GM12878 (cell line): Measurements from ENCODE around the gene TFPI2.

Experiments used
- ASH2L ChIP-seq: fragments of 300-600, 200-600 bp; sonication (generic); IDR thresholded peaks from 2 replicates; pipeline ENCODE4 v1.6.1; 2017; ENCODE audit warnings: low read depth, mild to moderate bottlenecking, borderline replicate concordance
- ATF3 ChIP-seq: IDR thresholded peaks from 2 replicates; pipeline ENCODE4 v1.6.1; 2011; ENCODE audit warnings: low read depth, mild to moderate bottlenecking, low read length, moderate library complexity, borderline replicate concordance; ENCODE audit errors: extremely low read depth
- CTCF ChIP-seq, 3 experiments: IDR thresholded peaks in 2 of 3; conservative IDR thresholded peaks in 1 of 3; 2 replicates each; pipeline ENCODE4 v1.5.1; 2011; ENCODE audit warnings: low read depth in 3 of 3, low read length in 3 of 3, mild to moderate bottlenecking in 3 of 3, control low read depth in 2 of 3, moderate library complexity in 2 of 3, inconsistent platforms in 1 of 3, mixed read lengths in 1 of 3; ENCODE audit not compliant: control insufficient read depth in 2 of 3, insufficient read depth in 1 of 3; ENCODE audit errors: extremely low read depth in 1 of 3
- EZH2 ChIP-seq: IDR thresholded peaks from 2 replicates; pipeline ENCODE4 v1.6.1; 2012; ENCODE audit warnings: low read depth, mild to moderate bottlenecking, control low read depth, inconsistent platforms, low read length, borderline replicate concordance; ENCODE audit not compliant: control insufficient read depth
- POLR2AphosphoS5 ChIP-seq: IDR thresholded peaks from 2 replicates; pipeline ENCODE4 v1.6.1; 2011; ENCODE audit warnings: mild to moderate bottlenecking, low read length, inconsistent platforms
- RAD21 ChIP-seq: IDR thresholded peaks from 2 replicates; pipeline ENCODE4 v1.6.1; 2011; ENCODE audit warnings: mild to moderate bottlenecking, low read depth, low read length, moderate library complexity; ENCODE audit not compliant: insufficient read depth
- TF ChIP-seq, protein P1 (sequence below): IDR thresholded peaks from 2 replicates; pipeline ENCODE4 v1.6.1; 2011; ENCODE audit warnings: low read depth, low read length, improper control_type of control experiment, borderline replicate concordance

- no peak for TF ChIP-seq ATF3
- no peak for TF ChIP-seq CTCF (IDR thresholded peaks at IDR 0.05 in 2 of 3, conservative IDR thresholded peaks at IDR 0.05 in 1 of 3; ENCODE audit: control insufficient read depth in 2 of 3, extremely low read depth in 1 of 3, insufficient read depth in 1 of 3, low read depth in 3 of 3, low read length in 3 of 3)
- TF ChIP-seq EZH2: no peak
- TF ChIP-seq RAD21: no peak
- TF ChIP-seq POLR2AphosphoS5: no peak
- no peak for TF ChIP-seq ASH2L
- TF ChIP-seq, protein P1, sequence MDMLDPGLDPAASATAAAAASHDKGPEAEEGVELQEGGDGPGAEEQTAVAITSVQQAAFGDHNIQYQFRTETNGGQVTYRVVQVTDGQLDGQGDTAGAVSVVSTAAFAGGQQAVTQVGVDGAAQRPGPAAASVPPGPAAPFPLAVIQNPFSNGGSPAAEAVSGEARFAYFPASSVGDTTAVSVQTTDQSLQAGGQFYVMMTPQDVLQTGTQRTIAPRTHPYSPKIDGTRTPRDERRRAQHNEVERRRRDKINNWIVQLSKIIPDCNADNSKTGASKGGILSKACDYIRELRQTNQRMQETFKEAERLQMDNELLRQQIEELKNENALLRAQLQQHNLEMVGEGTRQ: no peak
Observed at GRCh38 chr7:93862651-93863050, 27.9 kb downstream of the TFPI2 start.
